HG02623 (cell line): ENCODE results near the gene RASSF6.
"Not testable (repeated sequence)": the region's sequence is repeated elsewhere in the genome, so short reads cannot be mapped to it uniquely, and the experiment has no call there.

Experiments used
- ATAC-seq: cut with Tn5 transposase; IDR thresholded peaks from one replicate; pipeline ENCODE4 v1.9.1; 2021; ENCODE audit warnings: moderate library complexity; ENCODE audit not compliant: unreplicated experiment

The RASSF6 gene, protein sequence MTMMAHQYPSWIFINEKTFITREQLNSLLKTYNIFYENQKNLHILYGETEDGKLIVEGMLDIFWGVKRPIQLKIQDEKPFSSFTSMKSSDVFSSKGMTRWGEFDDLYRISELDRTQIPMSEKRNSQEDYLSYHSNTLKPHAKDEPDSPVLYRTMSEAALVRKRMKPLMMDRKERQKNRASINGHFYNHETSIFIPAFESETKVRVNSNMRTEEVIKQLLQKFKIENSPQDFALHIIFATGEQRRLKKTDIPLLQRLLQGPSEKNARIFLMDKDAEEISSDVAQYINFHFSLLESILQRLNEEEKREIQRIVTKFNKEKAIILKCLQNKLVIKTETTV

DNA sequence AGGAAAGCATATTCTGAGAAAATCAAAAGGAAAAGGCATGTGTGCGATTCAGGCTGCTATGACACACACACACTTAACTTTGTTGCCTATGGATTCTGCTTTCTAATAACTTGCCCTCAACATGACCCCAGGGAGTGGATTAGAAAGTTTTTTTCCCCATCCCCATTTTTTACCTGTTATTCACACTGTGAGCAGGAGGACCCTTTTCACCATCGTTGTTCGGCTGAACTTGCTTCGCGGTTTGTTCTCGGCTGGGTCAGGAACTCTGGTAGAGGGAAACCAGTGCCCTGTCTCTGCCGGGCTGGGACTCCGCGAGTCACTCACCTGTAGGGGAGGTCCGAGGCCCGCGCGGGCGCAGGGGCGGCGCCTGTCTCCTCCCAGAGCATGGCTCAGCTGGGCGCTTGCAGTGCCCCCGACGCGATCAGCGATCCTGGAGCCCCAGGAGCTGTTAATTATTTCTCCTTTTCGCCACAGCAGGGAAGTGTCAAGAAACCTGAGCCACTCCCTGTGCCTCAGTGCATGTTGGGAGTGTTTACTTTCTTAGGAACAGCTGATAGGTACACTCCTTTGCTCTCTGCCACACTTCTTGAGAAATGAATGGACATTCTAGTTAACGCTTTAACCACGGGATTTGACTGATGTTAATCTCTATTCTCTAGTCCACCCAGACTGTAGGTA lies at the start of gene RASSF6:
RASSF6 (minus strand) TSS at position 322 of the 678 bp plus-strand sequence. CDS start 8,641 bp downstream, outside the sequence.
- ATAC-seq, result peak; percentile 95

DNA sequence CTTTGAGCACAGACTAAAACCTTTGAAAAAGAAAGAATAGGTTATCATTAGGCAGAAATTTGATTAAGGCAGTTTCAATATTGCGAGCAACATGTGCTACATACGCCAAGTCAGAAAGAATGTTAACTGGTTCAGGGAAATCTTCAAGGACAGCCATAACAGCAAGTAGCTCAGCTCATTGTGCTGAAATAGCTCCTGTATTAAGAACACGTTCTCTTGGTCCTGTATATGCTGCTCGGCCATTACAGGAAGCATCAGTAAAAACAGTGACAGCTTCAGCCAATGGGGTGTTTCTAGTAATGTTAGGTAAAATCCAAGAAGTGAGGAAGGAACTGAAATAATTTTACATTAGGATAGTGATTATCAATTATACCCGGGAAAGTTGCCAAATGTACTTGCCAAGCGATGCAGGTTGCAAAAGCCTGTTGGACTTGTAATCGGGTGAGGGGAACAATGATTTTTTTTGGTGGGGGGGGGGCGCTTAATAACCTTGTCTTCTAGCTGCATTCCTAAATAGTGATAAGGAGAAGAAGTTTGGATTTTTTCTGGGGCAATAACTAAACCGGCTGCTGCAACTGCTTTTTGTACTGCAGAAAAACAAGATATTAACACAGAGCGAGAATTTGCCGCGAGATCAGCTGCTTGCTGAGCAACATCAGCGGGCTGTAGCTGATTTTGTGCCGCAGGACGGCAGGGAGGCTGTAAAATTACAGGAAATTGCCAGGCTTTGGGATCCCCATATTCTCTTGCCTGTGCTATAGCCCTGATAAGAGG lies 49.4 kb upstream of the RASSF6 start:
- no peak for ATAC-seq

DNA sequence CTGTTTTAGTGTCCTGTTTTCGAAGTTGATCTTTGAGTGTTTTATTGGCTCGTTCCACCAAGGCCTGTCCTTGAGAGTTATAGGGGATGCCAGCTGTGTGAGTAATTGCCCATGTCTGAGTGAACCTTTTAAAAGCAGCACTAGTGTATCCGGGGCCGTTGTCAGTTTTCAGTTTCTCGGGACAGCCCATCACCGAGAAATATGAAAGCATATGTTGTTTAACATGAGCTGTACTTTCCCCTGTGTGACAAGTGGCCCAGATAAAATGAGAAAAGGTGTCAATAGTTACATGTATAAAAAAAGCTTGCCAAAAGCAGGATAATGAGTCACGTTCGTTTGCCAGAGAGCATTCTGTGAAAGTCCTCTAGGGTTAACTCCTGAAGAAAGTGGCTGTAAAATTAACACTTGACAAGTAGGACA lies 48.6 kb upstream of the RASSF6 start:
- ATAC-seq, result no peak

DNA sequence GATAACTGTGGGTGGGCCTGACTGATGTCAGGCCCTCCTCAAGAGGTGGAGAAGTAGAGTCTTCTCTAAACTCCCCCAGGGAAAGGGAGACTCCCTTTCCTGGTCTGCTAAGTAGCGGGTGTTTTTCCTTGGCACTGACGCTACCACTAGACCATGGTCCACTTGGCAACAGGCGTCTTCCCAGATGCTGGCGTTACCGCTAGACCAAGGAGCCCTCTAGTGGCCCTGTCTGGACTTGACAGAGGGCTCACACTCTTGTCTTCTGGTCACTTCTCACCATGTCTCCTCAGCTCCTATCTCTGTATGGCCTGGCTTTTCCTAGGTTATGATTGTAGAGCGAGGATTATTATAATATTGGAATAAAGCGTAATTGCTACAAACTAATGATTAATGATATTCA lies 45.7 kb upstream of the RASSF6 start:
- not testable (repeated sequence) for ATAC-seq

DNA sequence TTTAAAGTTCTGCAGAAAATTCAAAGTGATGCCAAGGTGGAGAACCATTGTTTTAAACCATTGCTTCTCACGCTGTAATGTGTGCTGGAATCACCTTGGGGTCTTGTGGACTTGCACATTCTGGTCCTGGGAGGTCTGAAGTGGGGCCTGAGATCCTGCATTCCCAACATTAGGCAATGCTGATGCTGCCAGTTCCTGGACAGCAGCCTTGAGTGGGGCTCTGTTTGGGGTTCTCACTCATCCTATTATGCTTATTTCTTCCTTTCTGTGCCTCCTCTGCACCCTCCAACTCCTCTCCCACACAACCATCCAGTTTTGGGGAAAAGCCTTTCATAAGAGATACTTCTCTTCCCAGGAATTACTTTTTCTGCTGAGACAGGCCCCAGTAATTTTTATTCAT lies 44.2 kb upstream of the RASSF6 start:
- ATAC-seq, result no peak

DNA sequence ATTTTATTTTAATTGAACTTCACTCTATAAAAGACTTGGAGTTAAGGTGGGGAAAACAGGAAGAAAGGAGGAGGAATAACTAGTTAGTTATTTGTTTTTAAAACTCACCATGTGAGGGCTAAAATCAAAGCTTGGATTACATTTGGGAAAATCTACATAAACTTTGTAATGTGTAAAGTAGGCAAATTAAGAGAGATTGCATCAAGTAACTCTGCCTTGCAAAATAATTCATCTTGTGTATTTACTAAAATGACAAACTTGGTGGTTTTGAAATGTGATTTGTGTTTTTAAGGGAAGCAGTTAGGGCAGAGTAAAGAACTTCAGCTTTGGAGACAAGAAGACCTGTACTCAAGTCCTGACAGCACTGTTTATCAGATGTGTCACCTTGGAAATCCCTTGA lies 43.3 kb upstream of the RASSF6 start:
- ATAC-seq, result no peak

DNA sequence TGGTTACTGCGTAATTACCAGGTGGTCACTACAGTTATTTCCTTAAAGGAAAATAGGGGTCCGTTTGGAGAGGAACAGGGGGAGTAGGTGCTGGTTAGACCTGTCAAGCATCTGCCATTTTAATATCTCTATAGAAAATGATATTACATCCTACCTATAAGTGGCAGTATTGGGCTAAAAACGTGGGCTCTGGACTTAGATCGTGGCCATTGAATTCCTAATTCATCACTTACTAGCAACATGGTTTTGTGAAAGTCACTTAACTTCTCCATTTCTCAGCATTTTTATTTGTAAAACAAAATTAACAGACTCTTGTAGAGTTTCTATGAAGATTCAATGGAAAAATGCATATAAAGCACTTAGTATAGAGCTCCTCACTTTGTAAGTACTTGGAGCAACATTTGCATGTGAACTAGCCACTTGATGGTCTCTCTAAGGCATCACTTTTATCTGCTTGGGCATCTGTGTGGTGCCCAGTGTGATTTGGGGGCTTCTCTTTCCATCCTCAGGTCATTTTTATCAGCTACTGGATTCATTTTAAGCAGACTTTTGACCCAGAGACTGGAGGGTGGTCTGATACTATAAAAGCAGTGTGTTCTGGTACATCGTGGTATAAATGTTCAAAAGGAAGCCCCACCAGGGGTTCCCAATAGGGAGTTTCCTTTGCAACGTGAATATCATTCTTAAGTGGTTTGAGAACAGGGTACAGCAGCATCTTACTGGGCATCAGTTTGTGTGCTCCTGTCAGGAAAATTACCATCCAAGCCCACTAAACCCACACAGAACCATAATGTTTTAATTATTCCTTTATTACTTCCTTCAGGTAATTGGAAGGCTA lies 42.7 kb upstream of the RASSF6 start:
- ATAC-seq, result peak; percentile 90

DNA sequence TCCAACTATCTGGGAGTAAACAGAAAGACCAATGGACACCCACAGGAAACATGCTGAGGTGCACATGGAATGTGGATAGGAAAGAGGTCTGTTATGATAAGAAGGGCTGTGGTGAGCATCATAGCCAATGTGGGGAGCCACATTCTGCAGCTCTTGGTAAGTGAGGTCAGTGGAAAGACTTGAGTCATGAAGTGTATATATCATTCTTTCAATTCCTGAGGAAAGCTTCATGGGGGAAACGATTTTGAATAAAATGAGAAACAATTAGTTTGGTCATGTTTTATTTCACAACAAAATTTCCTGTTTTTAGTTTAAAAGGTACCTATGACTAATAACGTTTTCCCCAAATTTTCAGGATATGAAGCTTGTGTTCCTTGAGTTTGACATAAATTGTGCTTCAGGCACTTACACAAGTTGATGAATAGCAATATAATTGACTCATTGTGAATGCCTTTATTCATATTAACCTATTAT lies 41.4 kb upstream of the RASSF6 start:
- no peak for ATAC-seq

DNA sequence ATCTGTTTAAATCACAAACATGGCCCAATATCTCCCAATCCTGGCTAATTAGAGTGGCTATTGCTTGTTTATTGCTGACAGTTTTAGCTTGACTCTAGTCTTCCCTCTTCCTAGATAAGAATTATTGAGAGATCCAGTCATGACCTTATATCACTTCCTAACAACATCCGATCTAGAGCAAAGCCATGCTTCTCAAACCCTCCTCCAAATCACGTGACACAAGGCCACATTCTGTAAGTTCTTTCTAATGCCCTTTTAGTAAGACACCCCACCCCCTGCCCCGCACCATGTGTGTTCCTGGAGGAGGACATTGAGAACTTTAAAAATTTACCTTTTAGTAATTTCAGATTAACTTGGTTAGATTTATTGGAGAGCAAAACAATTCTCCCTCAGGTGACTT lies 40.6 kb upstream of the RASSF6 start:
- no peak for ATAC-seq

DNA sequence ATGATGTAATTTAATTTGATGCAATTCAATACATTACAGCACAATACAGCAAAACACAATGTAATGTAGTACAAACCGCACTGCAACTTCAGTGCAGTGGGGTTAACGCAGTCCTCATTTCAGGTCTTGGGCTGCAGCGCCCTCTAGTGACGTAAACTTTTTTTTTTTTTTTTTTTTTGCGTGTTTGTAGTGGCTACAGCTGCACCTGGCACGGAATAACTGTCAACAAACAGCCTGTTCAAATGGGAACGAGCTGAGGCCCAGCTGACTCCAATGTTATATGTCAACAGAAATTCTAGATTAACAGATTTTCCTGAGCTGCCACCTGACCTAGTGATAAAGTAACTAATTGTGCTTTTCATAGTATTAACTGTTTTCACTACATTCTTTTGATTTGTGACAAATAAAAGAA lies 33.5 kb upstream of the RASSF6 start:
- ATAC-seq, result peak; percentile 51

DNA sequence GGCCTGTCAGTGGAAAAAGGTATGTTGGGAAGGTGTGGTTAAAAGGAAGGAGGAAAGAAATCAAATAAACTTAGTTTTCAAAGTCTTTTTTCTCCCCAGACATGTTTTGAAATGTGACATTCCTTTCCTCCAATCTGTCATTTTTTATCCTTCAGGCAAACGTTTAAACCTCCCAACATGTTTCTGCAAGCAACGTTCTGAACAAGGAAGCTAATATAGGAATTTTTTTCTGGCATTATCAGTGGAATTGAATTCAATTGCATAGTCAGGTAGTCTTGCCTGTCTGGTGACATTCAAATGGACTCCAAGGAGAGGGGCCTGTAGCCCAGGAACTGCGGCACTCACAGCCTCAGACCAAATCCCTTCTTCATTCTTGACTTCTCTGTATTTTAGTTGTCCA lies 30.0 kb upstream of the RASSF6 start:
- no peak for ATAC-seq

DNA sequence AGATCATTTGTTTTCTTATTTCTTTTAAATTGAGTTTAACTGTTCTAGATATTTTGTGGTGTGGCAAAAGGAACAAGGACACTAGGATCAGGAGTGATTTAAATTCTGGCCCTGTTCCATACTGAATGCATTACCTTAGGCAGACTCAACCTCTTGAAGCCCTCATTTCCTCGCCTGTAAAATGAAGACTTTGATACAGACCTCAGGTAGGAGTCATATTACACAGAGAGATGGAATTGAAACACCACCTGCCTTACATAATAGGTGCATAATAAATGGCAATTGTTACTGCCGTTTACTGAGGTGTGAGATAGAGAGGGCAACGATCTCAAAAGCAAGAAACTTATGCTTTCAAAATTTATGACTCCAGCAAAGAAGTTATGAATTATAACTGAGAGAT lies 28.2 kb upstream of the RASSF6 start:
- no peak for ATAC-seq

DNA sequence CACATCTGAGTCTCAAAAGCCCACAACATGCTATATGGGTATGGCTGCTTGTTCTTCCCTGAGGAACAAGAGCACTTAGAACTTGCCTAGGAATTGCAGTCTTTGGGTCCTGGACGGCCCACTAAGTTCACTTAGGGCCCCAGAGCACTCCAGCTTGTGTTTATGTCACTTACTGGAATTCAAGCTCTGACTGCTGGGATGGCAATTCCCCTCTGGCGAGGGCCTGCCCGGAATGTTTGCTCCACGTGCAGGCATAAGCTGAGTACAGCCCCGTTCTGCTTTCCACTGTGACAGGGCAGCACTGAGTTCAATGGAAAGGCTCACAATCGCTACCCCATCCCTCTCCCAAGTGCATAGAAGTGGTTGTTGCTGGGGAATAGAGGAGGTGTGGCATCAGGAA lies 25.9 kb upstream of the RASSF6 start:
- ATAC-seq, result no peak

DNA sequence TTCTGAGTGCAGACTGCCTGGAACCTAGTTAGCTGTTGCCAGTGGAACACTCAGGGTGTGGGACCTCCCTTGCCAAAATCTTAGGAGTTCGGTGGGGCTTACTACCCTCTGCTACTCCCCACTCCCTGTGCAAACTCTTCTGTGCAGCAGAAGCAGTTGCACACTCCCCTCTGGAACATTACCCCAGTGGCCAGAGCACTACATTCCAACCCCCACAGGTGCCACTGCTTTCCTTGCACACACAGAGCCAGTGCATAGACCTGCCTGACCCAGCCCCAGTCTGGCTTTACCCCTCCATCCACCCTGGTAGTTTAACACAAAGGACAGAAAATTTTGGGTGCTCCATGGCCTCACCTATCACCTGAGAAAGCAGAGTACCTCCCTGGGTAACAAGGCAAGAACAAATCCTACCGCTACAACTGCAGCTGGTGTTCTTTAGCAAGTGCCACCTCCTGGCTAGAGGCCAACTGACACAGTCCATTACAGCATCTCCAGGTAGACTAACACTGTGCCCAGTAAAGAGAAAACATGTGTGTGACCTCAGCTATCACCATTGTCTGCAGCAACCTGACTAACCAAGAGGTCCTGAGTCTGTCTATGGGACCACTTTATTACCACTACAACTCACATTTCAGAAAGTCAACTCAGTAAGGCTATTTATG lies 11.5 kb upstream of the RASSF6 start:
- no peak for ATAC-seq

DNA sequence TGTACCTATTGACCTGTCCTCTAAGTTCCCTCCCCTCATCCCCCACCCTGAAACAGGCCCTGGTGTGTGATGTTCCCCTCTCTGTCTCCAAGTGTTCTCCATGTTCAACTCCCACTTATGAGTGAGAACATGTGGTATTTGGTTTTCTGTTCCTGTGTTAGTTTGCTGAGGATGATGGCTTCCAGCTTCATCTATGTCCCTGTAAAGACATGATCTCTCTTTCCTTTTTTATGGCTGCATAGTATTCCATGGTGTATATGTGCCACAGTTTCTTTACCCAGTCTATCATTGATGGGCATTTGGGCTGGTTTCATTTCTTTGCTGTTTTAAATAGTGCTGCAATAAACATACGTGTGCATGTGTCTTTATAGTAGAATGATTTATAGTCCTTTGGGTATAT lies 8.6 kb upstream of the RASSF6 start:
- not testable (repeated sequence) for ATAC-seq

DNA sequence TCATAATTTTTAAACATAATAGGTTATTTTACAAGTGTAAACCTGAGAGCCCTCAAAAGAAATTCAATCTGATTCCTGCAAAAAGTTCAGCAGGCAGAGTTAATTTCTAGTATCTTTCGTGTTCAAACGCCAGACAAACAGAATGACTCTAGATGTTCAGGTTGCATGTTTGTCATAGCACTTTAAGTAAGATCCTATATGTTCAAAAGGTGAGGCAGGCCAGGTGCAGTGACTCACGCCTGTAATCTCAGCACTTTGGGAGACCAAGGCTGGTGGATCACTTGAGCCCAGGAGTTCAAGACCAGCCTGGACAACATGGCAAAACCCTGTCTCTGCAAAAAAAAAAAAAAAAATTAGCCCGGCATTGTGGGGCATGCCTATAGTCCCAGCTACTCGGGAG lies 1.1 kb upstream of the RASSF6 start:
- no peak for ATAC-seq

DNA sequence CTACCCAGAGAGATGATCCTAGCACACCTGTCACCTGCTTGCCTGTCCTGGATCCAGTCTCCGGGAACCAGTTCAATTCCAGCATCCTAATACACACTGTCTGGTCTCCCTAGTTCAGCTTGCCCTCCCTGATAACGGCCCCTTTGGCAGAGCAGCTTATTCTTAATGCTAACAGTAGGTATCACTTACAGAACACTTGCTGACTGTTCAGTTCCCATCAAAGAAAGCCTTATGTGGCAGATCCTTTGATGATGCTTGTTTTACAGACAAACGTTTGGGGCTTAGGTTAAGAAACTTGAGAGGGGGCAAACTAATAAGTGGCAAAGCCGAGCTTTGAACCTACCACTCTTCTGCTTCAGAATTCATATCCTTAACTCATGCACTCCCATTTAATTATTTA lies 890 bp downstream of the RASSF6 start:
- no peak for ATAC-seq

DNA sequence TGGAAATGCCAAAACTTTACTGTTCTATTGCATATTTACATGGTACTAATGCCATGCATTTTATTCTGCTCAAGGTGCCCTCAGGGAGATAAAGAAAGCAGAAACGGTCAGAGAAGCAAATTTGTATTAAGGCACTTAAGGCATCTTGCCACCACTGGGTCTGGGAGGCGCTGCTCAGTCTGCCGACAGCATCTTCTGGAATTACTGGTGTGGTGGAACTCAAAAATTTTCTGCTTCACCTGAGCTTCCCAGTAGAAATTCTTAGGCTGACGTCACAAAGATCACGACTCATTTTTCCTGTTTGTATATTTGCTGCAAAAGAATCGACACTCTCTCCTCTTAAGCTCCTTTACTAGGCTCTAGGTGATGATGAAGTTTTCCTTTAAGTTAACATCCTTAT lies 3.0 kb downstream of the RASSF6 start:
- ATAC-seq, result no peak

DNA sequence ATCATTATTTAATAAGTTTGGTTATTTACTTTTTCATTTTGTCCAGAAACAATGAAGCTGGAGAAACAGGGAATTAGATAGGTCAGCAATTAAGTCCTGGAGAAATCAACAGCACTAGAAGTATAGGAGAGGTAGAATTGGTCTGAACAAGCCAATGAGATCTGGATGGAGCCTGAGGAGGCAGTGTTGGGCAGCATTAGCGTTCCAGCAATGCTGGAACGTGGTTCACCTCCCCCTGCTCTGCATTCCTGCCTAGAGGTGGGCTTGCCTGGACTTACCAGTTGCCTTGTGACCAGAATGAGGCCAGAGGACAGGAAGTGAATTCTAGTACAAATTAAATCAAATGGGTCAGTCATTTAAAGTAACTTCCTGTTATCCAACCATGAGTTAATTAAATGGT lies 4.6 kb downstream of the RASSF6 start:
- ATAC-seq, result no peak

DNA sequence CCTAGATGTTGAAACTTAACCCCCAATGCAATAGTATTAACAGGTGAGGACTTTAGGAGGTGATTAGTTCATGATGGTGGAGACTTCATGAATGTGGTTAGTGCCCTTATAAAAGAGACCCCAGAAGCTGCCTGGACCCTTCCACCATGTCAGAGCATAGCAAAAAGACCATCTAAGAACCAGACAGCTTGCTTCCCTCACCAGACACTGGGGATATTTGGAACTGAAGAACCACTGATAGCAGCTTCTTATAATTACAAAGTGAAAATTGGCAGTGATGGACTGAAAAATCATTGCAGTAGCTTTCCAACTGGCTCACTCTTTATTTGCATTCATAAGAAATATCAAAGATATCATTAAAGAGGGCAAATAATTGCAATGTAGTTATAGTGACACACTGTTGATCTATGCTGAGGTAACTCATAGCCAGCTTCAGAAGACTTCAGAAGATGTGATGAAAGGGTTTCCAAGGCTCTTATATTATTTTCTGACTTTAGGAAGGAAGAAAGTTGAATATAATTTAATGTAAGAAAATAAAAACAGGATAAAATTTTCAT lies 5.8 kb downstream of the RASSF6 start:
- no peak for ATAC-seq
